Activated B cell treated with CpG ODN at 0.5 μM for 24 hours (primary cell): ENCODE results near the gene LRAT. TPM values are rescaled to one million over a fixed set of nuclear protein-coding genes. Genes with fewer than 3 reads are reported as not detected.

ENCODE experiments used
- ATAC-seq: fragments of 200-7000 bp; cut with Tn5 transposase; one replicate; pipeline ENCODE4 v1.10.0; 2021; ENCODE audit warnings: low read depth, mild to moderate bottlenecking, moderate library complexity
- CTCF ChIA-PET: fragments of 350-600 bp; sonication (Branson Sonifier 250); formaldehyde crosslinking; loops from one replicate; lab custom pipeline; 2021; ENCODE audit warnings: antibody characterized with exemption; lab: Charles Lee
- POLR2A ChIA-PET: fragments of 350-600 bp; sonication (Branson Sonifier 250); formaldehyde crosslinking; loops from one replicate; lab custom pipeline; 2021; ENCODE audit warnings: antibody characterized with exemption; lab: Charles Lee
- DNase-seq: peaks from one replicate; pipeline ENCODE4 v3.0.0; 2022
- H3K27ac Mint-ChIP-seq: one replicate; pipeline ENCODE4 v1.8.0; 2020; ENCODE audit warnings: mixed read lengths
- H3K27me3 Mint-ChIP-seq: one replicate; pipeline ENCODE4 v1.8.0; 2021; ENCODE audit warnings: mixed read lengths
- H3K36me3 Mint-ChIP-seq: one replicate; pipeline ENCODE4 v1.8.0; 2021; ENCODE audit warnings: low read depth, mixed read lengths
- H3K4me1 Mint-ChIP-seq: one replicate; pipeline ENCODE4 v1.8.0; 2021; ENCODE audit warnings: mixed read lengths
- H3K4me3 Mint-ChIP-seq: one replicate; pipeline ENCODE4 v1.8.0; 2020; ENCODE audit warnings: mild to moderate bottlenecking, mixed read lengths
- H3K9me3 Mint-ChIP-seq: one replicate; pipeline ENCODE4 v1.8.0; 2020; ENCODE audit warnings: mixed read lengths
- CTCF ChIP-seq: fragments of 200-600 bp; IDR thresholded peaks from one replicate; pipeline ENCODE4 v1.8.0; 2022; ENCODE audit warnings: antibody characterized with exemption, mild to moderate bottlenecking
- intact Hi-C: fragments of 100-400 bp; cut with micrococcal nuclease; formaldehyde crosslinking; loops from one replicate; pipeline ENCODE4 v1.15.1; 2024
- total RNA-seq: library from RNA; stranded (reverse); gene quantifications from 2 replicates; pipeline ENCODE4 v1.2.3, GENCODE V29; 2022

LRAT gene
- not detected in 2 replicates for total RNA-seq

DNA sequence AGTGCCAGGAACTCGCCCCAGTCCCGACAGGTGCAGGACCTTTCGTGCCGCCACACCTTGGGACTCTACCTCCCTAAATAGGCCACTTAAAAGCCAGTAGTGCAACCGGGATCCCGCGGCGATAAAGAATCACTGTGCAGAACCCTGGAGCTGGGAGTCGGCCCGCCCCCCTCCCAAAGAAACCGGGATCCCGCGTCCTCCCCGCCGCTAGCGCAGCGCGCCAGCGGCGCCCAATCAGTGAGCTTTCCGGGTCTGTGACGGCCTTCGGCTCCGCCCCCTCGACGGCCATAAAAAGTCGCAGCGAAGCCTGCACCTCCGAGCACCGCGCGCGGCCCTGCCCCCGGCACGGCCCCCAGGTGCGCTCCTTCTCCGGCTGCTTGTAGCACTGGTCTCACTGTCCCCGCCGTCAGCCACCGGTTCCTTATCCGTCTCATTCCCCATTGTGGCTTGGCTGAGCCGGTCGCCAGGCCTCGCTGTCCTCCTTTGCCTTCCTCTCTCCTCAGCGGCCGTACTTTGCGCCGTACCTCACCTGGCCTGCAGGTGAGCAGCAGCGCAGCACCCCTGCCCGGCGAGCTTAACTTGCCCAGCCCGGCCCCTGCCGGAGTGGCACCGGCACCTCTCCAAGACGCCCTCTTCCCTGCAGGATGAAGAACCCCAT, at the start of gene LRAT:
Gene LRAT (plus strand): TSS at position 318 of the 658 bp plus-strand sequence. CDS start 327 bp downstream, at position 645.
- no peak for TF ChIP-seq CTCF
- intact Hi-C loops: no loop called here
- ChIA-PET POLR2A (no interaction called here), CTCF (no interaction called here)
- Mint-ChIP-seq H3K27ac (no peak within 1 kb of the TSS), H3K9me3 (no peaks in the 10 kb centered on the region), H3K36me3 (no peaks in the 10 kb centered on the region), H3K4me3 (peak within 1 kb of the TSS; percentile 80), H3K27me3 (peaks cover 61% of the 10 kb centered on the region), H3K4me1 (peaks cover 21% of the 10 kb centered on the region)
- ATAC-seq: peak; percentile 28
- no peak for DNase-seq

- no peak for TF ChIP-seq CTCF
- ChIA-PET CTCF (no interaction called here), POLR2A (no interaction called here)
- Mint-ChIP-seq H3K4me1 (no peaks in the 10 kb centered on the region), H3K27ac (no peak overlapping the region), H3K27me3 (no peaks in the 10 kb centered on the region), H3K36me3 (no peaks in the 10 kb centered on the region), H3K4me3 (no peak overlapping the region), H3K9me3 (no peaks in the 10 kb centered on the region)
- intact Hi-C loops: no loop called here
- DNase-seq (no peak), ATAC-seq (no peak)
These were observed 35.9 kb upstream of the LRAT start for GRCh38 chr4:154707877-154708276.

- Mint-ChIP-seq H3K27ac (no peak overlapping the region), H3K9me3 (no peaks in the 10 kb centered on the region), H3K27me3 (no peaks in the 10 kb centered on the region), H3K4me3 (no peak overlapping the region), H3K36me3 (no peaks in the 10 kb centered on the region), H3K4me1 (no peaks in the 10 kb centered on the region)
- TF ChIP-seq CTCF: no peak
- intact Hi-C loops: no loop called here
- ChIA-PET POLR2A (no interaction called here), CTCF (no interaction called here)
- ATAC-seq: no peak
- DNase-seq: no peak
These were observed 34.2 kb upstream of the LRAT start for GRCh38 chr4:154709550-154709949.

GRCh38 chr4:154711522-154711921, 32.3 kb upstream of the LRAT start:
- TF ChIP-seq CTCF: no peak
- Mint-ChIP-seq H3K9me3 (no peaks in the 10 kb centered on the region), H3K27ac (no peak overlapping the region), H3K27me3 (no peaks in the 10 kb centered on the region), H3K36me3 (no peaks in the 10 kb centered on the region), H3K4me1 (no peaks in the 10 kb centered on the region), H3K4me3 (no peak overlapping the region)
- ChIA-PET POLR2A (no interaction called here), CTCF (no interaction called here)
- intact Hi-C loops: no loop called here
- no peak for DNase-seq
- ATAC-seq: no peak

GRCh38 chr4:154714339-154715040, 29.3 kb upstream of the LRAT start:
- intact Hi-C loops: no loop called here
- CTCF ChIA-PET: no interaction called here
- POLR2A ChIA-PET: no interaction called here
- Mint-ChIP-seq H3K4me3 (no peak overlapping the region), H3K27me3 (no peaks in the 10 kb centered on the region), H3K9me3 (no peaks in the 10 kb centered on the region), H3K4me1 (no peaks in the 10 kb centered on the region), H3K36me3 (no peaks in the 10 kb centered on the region), H3K27ac (no peak overlapping the region)
- no peak for DNase-seq
- no peak for ATAC-seq
- no peak for TF ChIP-seq CTCF
